ENCODE data around the gene FYN.

FYN gene

GRCh38 chr6:111873178-111874024 is at the start of gene FYN (continued):
- no peak for TF ChIP-seq ZNF350 (tag by site-specific recombination; IDR thresholded peaks at IDR 0.05)
- no peak for TF ChIP-seq ZNF654 (tag by site-specific recombination; IDR thresholded peaks at IDR 0.05; ENCODE audit: low read depth)
- no peak for TF ChIP-seq ZNF791 (tag by site-specific recombination; IDR thresholded peaks at IDR 0.05)
- TF ChIP-seq GLIS1 (tag by site-specific recombination; IDR thresholded peaks at IDR 0.05), result peak; percentile 79
- TF ChIP-seq ZNF449 (tag by site-specific recombination; IDR thresholded peaks at IDR 0.05), result no peak
- no peak for TF ChIP-seq ZNF747 (tag by site-specific recombination; IDR thresholded peaks at IDR 0.05)
- no peak for TF ChIP-seq ZNF426 (tag by site-specific recombination; IDR thresholded peaks at IDR 0.05)
- TF ChIP-seq HOXC10 (CRISPR knock-in tag; IDR thresholded peaks at IDR 0.05), result no peak
- peak; percentile 99 for TF ChIP-seq HIC1 (tag by site-specific recombination; IDR thresholded peaks at IDR 0.05)
- TF ChIP-seq MZF1 (tag by site-specific recombination; IDR thresholded peaks at IDR 0.05; ENCODE audit: borderline replicate concordance), result no peak
- TF ChIP-seq SP3 (tag by site-specific recombination; IDR thresholded peaks at IDR 0.05), result peak; percentile 97
- peak; percentile 77 for TF ChIP-seq ZNF335 (tag by site-specific recombination; conservative IDR thresholded peaks at IDR 0.05)
- no peak for TF ChIP-seq ZNF48 (tag by site-specific recombination; IDR thresholded peaks at IDR 0.05)
- TF ChIP-seq ELK4 (IDR thresholded peaks at IDR 0.05; ENCODE audit: borderline replicate concordance, low read depth, low read length), result no peak
- peak; percentile 91 for TF ChIP-seq ZNF366 (tag by site-specific recombination; conservative IDR thresholded peaks at IDR 0.05)
- no peak for TF ChIP-seq ZNF610 (tag by site-specific recombination; IDR thresholded peaks at IDR 0.05; ENCODE audit: borderline replicate concordance)
- no peak for TF ChIP-seq ZNF423 (tag by site-specific recombination; IDR thresholded peaks at IDR 0.05)
- peak; percentile 47 for TF ChIP-seq ZBTB11 (tag by site-specific recombination; conservative IDR thresholded peaks at IDR 0.05; ENCODE audit: low read depth)
- peak; percentile 86 for TF ChIP-seq ZFP69B (tag by site-specific recombination; IDR thresholded peaks at IDR 0.05)
- no peak for TF ChIP-seq ZSCAN23 (tag by site-specific recombination; IDR thresholded peaks at IDR 0.05)
- TF ChIP-seq ZNF398 (tag by site-specific recombination; IDR thresholded peaks at IDR 0.05), result peak; percentile 84
- TF ChIP-seq ZNF280C (tag by site-specific recombination; IDR thresholded peaks at IDR 0.05), result no peak
- no peak; the same call in 1 of the 2 replicates for TF ChIP-seq ZNF10 (tag by site-specific recombination; IDR thresholded peaks at IDR 0.05)
- no peak for TF ChIP-seq ZNF514 (tag by site-specific recombination; IDR thresholded peaks at IDR 0.05)
- peak; percentile 33; the same call in 1 of the 2 replicates for TF ChIP-seq ZNF792 (tag by site-specific recombination; IDR thresholded peaks at IDR 0.05)

Data from HEK293 (cell line).